Spleen (tissue), 11 donors: ENCODE data around the gene METRNL. TPM values are rescaled to one million over a fixed set of nuclear protein-coding genes. Genes with fewer than 3 reads are reported as not detected.

ENCODE experiments used
- DNase-seq: peaks from one replicate; pipeline ENCODE4 v3.0.0-alpha.2; 2020
- H3K27ac ChIP-seq, 8 donors: fragments of 200-600 bp; sonication (generic) in 7 of 8; 1 replicate in 4 of 8; 2 replicates in 4 of 8; pipeline versions ENCODE4 v1.5.0 to v1.8.0; 2016 to 2021; ENCODE audit warnings: inconsistent platforms in 4 of 8, mild to moderate bottlenecking in 4 of 8, moderate library complexity in 1 of 8
- H3K27me3 ChIP-seq, 7 donors: fragments of 200-600 bp; sonication (generic) in 6 of 7; replicated peaks in 1 of 7; 1 replicate in 4 of 7; 2 replicates in 3 of 7; pipeline versions ENCODE4 v1.5.0 to v1.8.0; 2016 to 2021; ENCODE audit warnings: inconsistent platforms in 3 of 7, mild to moderate bottlenecking in 1 of 7
- H3K36me3 ChIP-seq, 6 donors: fragments of 200-600 bp; sonication (generic) in 5 of 6; 1 replicate in 4 of 6; 2 replicates in 2 of 6; pipeline versions ENCODE4 v1.5.0 to v1.8.0; 2016 to 2021; ENCODE audit warnings: inconsistent platforms in 2 of 6
- H3K4me1 ChIP-seq, 6 donors: fragments of 200-600 bp; sonication (generic) in 5 of 6; 1 replicate in 3 of 6; 2 replicates in 3 of 6; pipeline versions ENCODE4 v1.5.0 to v1.8.0; 2016 to 2021; ENCODE audit warnings: inconsistent platforms in 3 of 6
- H3K4me3 ChIP-seq, 8 donors: fragments of 200-600 bp; sonication (generic) in 7 of 8; 1 replicate in 4 of 8; 2 replicates in 4 of 8; pipeline versions ENCODE4 v1.5.0 to v1.8.0; 2016 to 2021; ENCODE audit warnings: inconsistent platforms in 4 of 8, mild to moderate bottlenecking in 4 of 8, moderate library complexity in 2 of 8
- H3K9me3 ChIP-seq, 8 donors: fragments of 200-600 bp; sonication (generic) in 7 of 8; 1 replicate in 4 of 8; 2 replicates in 4 of 8; pipeline versions ENCODE4 v1.5.0 to v1.8.0; 2016 to 2021; ENCODE audit warnings: inconsistent platforms in 4 of 8
- CTCF ChIP-seq, 11 experiments: fragments of 200-600 bp in 7 of 11; fragments of 450-650 bp in 4 of 11; sonication (generic) in 4 of 11; IDR thresholded peaks in 8 of 11; conservative IDR thresholded peaks in 3 of 11; 1 replicate in 7 of 11; 2 replicates in 4 of 11; pipeline versions ENCODE4 v1.4.0 to v1.8.0; 2016 to 2021; ENCODE audit warnings: antibody characterized with exemption in 11 of 11, inconsistent platforms in 4 of 11, mild to moderate bottlenecking in 1 of 11
- POLR2A ChIP-seq, 3 donors: fragments of 450-650 bp; IDR thresholded peaks; one replicate each; pipeline ENCODE4 v1.5.1; 2017; ENCODE audit warnings: antibody characterized with exemption in 3 of 3, mild to moderate bottlenecking in 1 of 3
- POLR2AphosphoS5 ChIP-seq, 3 donors: sonication (generic); formaldehyde crosslinking; IDR thresholded peaks; one replicate each; pipeline ENCODE4 v1.5.1; 2017; ENCODE audit warnings: antibody characterized with exemption in 3 of 3
- WGBS, 5 donors: extraction: QIAGEN DNeasy Blood & Tissue Kit in 3 of 5; methylation state at CpG; one replicate each; pipeline versions ENCODE4 v1.1.5 to v1.1.7; 2013 to 2018; 5-methylcytosine and 5-hydroxymethylcytosine counted together
- intact Hi-C: fragments of 100-400 bp; cut with DNase I; formaldehyde crosslinking; loops from one replicate; pipeline ENCODE4 v1.15.0; 2023; ENCODE audit warnings: low total_unique reads
- polyA plus RNA-seq, 3 donors: library from polyadenylated mRNA; stranded (reverse); fragments of 200-250 nt; gene quantifications; one replicate each; pipeline ENCODE4 v1.2.1, GENCODE V29; 2013
- total RNA-seq, 7 donors: library from RNA; depleted of rRNA in 3 of 7; stranded (reverse); fragments of >200 nt in 3 of 7; fragmentation: NEBNext Ultra II Directional in 4 of 7; extraction: Animal tissue kit (Norgen Biotek cat#: 25700) in 4 of 7; gene quantifications; one replicate each; pipeline versions ENCODE4 v1.1.0 to v1.2.1, GENCODE V29; 2016 to 2021
- donor health status: healthy with polysubstance abuse.
- donor health status: DM: no; HTN: no; CAD: no; lungs with moderate emphysema.
- donor health status: DM: no; HTN: no; CAD: no.
- donor health status: Bipolar disorder and iron deficiency.
- donor health status: healthy.
- donor health status: DM: no; HTN: no; CAD: no.
- donor health status: DM: yes; HTN: yes; CAD: no.

METRNL gene
- total and polyA plus RNA-seq, 10 donors: 14.7 to 51.2 (median 35.0) TPM

GRCh38 chr17:83084214-83084613 lies 4.8 kb downstream of the METRNL start:
- H3K4me1 ChIP-seq: peaks cover 19 to 84% (median 56%) of the 10 kb centered on the region in 6 donors

GRCh38 chr17:83084621-83085056 lies 5.2 kb downstream of the METRNL start:
- H3K36me3 ChIP-seq: peaks cover 0 to 50% (median 7%) of the 10 kb centered on the region in 6 donors
- intact Hi-C loops: no loop called here
- no peaks in the 10 kb centered on the region for H3K9me3 ChIP-seq
- no peak for DNase-seq
- peaks cover 19 to 89% (median 58%) of the 10 kb centered on the region in 6 donors for H3K4me1 ChIP-seq
- 92 to 96% (median 93%) methylated on average over 19 to 27 of the region's 27 CpGs for WGBS, 5 donors
- H3K27me3 ChIP-seq: peaks cover 0 to 18% (median 0%) of the 10 kb centered on the region in 7 donors
- peak in 1 of 3 donors; percentile 46 for TF ChIP-seq POLR2AphosphoS5 (IDR thresholded peaks at IDR 0.05)
- no peak for TF ChIP-seq CTCF (IDR thresholded peaks at IDR 0.05 in 8 of 11, conservative IDR thresholded peaks at IDR 0.05 in 3 of 11)
- TF ChIP-seq POLR2A (IDR thresholded peaks at IDR 0.05): no peak
- peak overlapping the region in 1 of 8 donors; percentile 22 for H3K4me3 ChIP-seq
- H3K27ac ChIP-seq: peak overlapping the region in 4 of 8 donors; percentile 20 to 91 (median 88)

More at GRCh38 chr17:83084214-83084613, 4.8 kb downstream of the METRNL start:
- peaks cover 0 to 46% (median 7%) of the 10 kb centered on the region in 6 donors for H3K36me3 ChIP-seq
- TF ChIP-seq CTCF (IDR thresholded peaks at IDR 0.05 in 8 of 11, conservative IDR thresholded peaks at IDR 0.05 in 3 of 11) (no peak), POLR2AphosphoS5 (IDR thresholded peaks at IDR 0.05) (no peak), POLR2A (IDR thresholded peaks at IDR 0.05) (no peak)
- no peak for DNase-seq
- intact Hi-C loops: no loop called here
- H3K27me3 ChIP-seq: peaks cover 0 to 19% (median 0%) of the 10 kb centered on the region in 7 donors
- peak overlapping the region in 1 of 8 donors; percentile 22 for H3K4me3 ChIP-seq
- peak overlapping the region in 6 of 8 donors; percentile 20 to 91 (median 68) for H3K27ac ChIP-seq
- H3K9me3 ChIP-seq: no peaks in the 10 kb centered on the region
- WGBS, 5 donors: 70 to 79% (median 73%) methylated on average over 9 of the region's 9 CpGs

- Histone ChIP-seq H3K27ac (peak overlapping the region in 1 of 8 donors; percentile 88), H3K4me1 (peaks cover 19 to 91% (median 59%) of the 10 kb centered on the region in 6 donors), H3K27me3 (peaks cover 0 to 18% (median 0%) of the 10 kb centered on the region in 7 donors), H3K36me3 (peaks cover 0 to 54% (median 7%) of the 10 kb centered on the region in 6 donors), H3K4me3 (no peak overlapping the region), H3K9me3 (no peaks in the 10 kb centered on the region)
- TF ChIP-seq POLR2A (IDR thresholded peaks at IDR 0.05) (no peak), CTCF (IDR thresholded peaks at IDR 0.05 in 8 of 11, conservative IDR thresholded peaks at IDR 0.05 in 3 of 11) (no peak), POLR2AphosphoS5 (IDR thresholded peaks at IDR 0.05) (no peak)
- WGBS, 5 donors: 91 to 95% (median 93%) methylated on average over 18 to 22 of the region's 22 CpGs
- intact Hi-C loops: no loop called here
- no peak for DNase-seq
These were observed 5.7 kb downstream of the METRNL start for GRCh38 chr17:83085103-83085502.

GRCh38 chr17:83085526-83086198 lies 6.3 kb downstream of the METRNL start:
- 90 to 93% (median 92%) methylated on average over 22 to 25 of the region's 25 CpGs for WGBS, 5 donors
- H3K36me3 ChIP-seq: peaks cover 0 to 57% (median 7%) of the 10 kb centered on the region in 6 donors
- H3K4me3 ChIP-seq: no peak overlapping the region
- peaks cover 19 to 93% (median 59%) of the 10 kb centered on the region in 6 donors for H3K4me1 ChIP-seq
- H3K27me3 ChIP-seq: peaks cover 0 to 13% (median 0%) of the 10 kb centered on the region in 7 donors
- H3K27ac ChIP-seq: no peak overlapping the region
- no peak for TF ChIP-seq POLR2AphosphoS5 (IDR thresholded peaks at IDR 0.05)
- TF ChIP-seq POLR2A (IDR thresholded peaks at IDR 0.05): no peak
- TF ChIP-seq CTCF (IDR thresholded peaks at IDR 0.05 in 8 of 11, conservative IDR thresholded peaks at IDR 0.05 in 3 of 11): no peak
- intact Hi-C loops: no loop called here
- H3K9me3 ChIP-seq: no peaks in the 10 kb centered on the region
- no peak for DNase-seq
